ENCODE measurements around the gene SCN2A. TPM values are rescaled to one million over a fixed set of nuclear protein-coding genes. Genes with fewer than 3 reads are reported as not detected.

SCN2A gene
- total RNA-seq, 2 donors from 2014 or later = 0.15 to 0.20 TPM

DNA sequence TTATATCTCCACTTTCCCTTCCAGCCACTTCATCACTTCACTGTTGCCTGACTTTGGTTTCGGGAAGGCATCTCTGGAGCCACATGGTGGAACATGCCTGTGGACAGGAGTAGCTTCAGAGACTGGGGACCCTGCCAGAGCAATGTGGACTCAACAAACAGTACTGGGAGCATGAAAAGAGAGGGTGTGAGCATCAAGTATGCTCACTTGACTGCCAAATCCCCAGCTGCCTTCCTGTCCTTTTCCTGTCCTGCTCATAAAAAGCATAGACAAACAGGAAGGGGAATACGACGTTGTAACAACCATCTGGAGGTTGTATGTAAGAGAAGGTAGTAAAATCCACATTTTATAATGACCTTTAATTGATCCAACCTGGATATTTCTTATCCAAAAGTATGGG is 169.0 kb downstream of the SCN2A start:
- no peaks in the 10 kb centered on the region for H3K4me1 ChIP-seq (ENCODE audit: control insufficient read depth, insufficient read depth, low read length)
- Mint-ChIP-seq H3K4me3 (no peak overlapping the region), H3K27me3 (ENCODE audit: insufficient read depth) (no peaks in the 10 kb centered on the region), H3K36me3 (ENCODE audit: low read depth) (no peaks in the 10 kb centered on the region), H3K9me3 (no peaks in the 10 kb centered on the region), H3K4me1 (peaks cover 15% of the 10 kb centered on the region), H3K27ac (no peak overlapping the region)
- H3K9me3 ChIP-seq (ENCODE audit: control insufficient read depth, low read length) = no peaks in the 10 kb centered on the region
- H3K4me3 ChIP-seq (ENCODE audit: low read length) = no peak overlapping the region
- H3K27ac ChIP-seq (ENCODE audit: low read depth, low read length) = no peak overlapping the region
- 77% methylated on average over 3 of the region's 3 CpGs; no CpG with 5 or more reads in 1 of the 2 experiments for WGBS, 2 experiments (ENCODE audit: insufficient coverage in 1 of 2, insufficient read length in 1 of 2)
- no peaks in the 10 kb centered on the region for H3K36me3 ChIP-seq (ENCODE audit: control insufficient read depth, insufficient read depth, low read length)
- H3K27me3 ChIP-seq (ENCODE audit: control insufficient read depth, insufficient read depth, low read length, poor library complexity, severe bottlenecking) = no peaks in the 10 kb centered on the region
- TF ChIP-seq, protein P1, sequence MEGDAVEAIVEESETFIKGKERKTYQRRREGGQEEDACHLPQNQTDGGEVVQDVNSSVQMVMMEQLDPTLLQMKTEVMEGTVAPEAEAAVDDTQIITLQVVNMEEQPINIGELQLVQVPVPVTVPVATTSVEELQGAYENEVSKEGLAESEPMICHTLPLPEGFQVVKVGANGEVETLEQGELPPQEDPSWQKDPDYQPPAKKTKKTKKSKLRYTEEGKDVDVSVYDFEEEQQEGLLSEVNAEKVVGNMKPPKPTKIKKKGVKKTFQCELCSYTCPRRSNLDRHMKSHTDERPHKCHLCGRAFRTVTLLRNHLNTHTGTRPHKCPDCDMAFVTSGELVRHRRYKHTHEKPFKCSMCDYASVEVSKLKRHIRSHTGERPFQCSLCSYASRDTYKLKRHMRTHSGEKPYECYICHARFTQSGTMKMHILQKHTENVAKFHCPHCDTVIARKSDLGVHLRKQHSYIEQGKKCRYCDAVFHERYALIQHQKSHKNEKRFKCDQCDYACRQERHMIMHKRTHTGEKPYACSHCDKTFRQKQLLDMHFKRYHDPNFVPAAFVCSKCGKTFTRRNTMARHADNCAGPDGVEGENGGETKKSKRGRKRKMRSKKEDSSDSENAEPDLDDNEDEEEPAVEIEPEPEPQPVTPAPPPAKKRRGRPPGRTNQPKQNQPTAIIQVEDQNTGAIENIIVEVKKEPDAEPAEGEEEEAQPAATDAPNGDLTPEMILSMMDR (conservative IDR thresholded peaks at IDR 0.05) = no peak
- no peak overlapping the region for H3K9ac ChIP-seq (ENCODE audit: extremely low read depth, low read length, poor library complexity, severe bottlenecking)
- no peak for DNase-seq

DNA sequence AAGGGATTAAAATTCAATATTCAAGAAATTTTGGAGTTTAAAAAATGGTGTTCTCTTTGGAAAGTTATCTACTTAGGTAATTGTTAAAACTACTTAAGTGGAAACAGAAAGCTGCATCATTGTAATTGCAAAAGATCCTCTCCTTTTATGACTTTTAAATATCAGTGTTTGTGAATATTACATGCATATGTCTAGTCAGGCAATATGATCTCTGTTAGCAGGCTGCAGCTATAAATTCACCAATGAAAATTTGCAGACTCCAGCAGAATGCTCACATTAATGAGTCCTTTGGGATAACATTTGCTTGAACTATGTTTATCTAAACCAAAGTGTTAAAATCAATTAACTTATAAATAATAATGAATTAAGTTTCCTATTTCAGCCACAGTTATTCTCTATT is 171.1 kb downstream of the SCN2A start:
- no peaks in the 10 kb centered on the region for H3K36me3 ChIP-seq (ENCODE audit: control insufficient read depth, insufficient read depth, low read length)
- H3K4me3 ChIP-seq (ENCODE audit: low read length) = no peak overlapping the region
- peaks cover 8% of the 10 kb centered on the region for H3K4me1 Mint-ChIP-seq
- no peak for DNase-seq
- TF ChIP-seq, protein P1 (conservative IDR thresholded peaks at IDR 0.05) = no peak
- H3K27me3 Mint-ChIP-seq (ENCODE audit: insufficient read depth) = no peaks in the 10 kb centered on the region
- H3K9me3 Mint-ChIP-seq = no peaks in the 10 kb centered on the region
- no peak overlapping the region for H3K27ac ChIP-seq (ENCODE audit: low read depth, low read length)
- H3K9ac ChIP-seq (ENCODE audit: extremely low read depth, low read length, poor library complexity, severe bottlenecking) = no peak overlapping the region
- no peaks in the 10 kb centered on the region for H3K4me1 ChIP-seq (ENCODE audit: control insufficient read depth, insufficient read depth, low read length)
- no peaks in the 10 kb centered on the region for H3K36me3 Mint-ChIP-seq (ENCODE audit: low read depth)
- no peak overlapping the region for H3K4me3 Mint-ChIP-seq
- H3K27me3 ChIP-seq (ENCODE audit: control insufficient read depth, insufficient read depth, low read length, poor library complexity, severe bottlenecking) = no peaks in the 10 kb centered on the region
- H3K9me3 ChIP-seq (ENCODE audit: control insufficient read depth, low read length) = no peaks in the 10 kb centered on the region
- H3K27ac Mint-ChIP-seq = no peak overlapping the region

DNA sequence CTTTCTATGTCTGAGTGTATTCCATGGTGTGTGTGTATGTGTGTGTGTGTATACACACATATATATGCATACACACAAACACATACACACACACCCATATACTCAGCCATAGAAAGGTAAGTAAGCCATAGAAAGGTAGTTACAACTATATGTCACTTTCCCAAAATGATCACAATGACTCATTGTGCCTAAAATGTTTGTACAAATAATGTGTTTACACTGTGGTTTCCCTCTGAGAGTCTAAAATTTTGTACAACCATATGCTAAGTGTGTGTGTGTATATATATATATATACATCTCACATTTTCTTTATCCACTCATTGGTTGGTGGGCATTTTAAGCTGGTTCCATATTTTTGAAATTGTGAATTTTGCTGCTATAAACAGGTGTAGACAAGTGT is 175.0 kb downstream of the SCN2A start:
- no peak overlapping the region for H3K27ac Mint-ChIP-seq
- TF ChIP-seq, protein P1 (conservative IDR thresholded peaks at IDR 0.05) = no peak
- H3K27me3 Mint-ChIP-seq (ENCODE audit: insufficient read depth) = no peaks in the 10 kb centered on the region
- Histone ChIP-seq H3K4me1 (ENCODE audit: control insufficient read depth, insufficient read depth, low read length) (peaks cover 7% of the 10 kb centered on the region), H3K27ac (ENCODE audit: low read depth, low read length) (no peak overlapping the region), H3K27me3 (ENCODE audit: control insufficient read depth, insufficient read depth, low read length, poor library complexity, severe bottlenecking) (no peaks in the 10 kb centered on the region), H3K9ac (ENCODE audit: extremely low read depth, low read length, poor library complexity, severe bottlenecking) (no peak overlapping the region), H3K9me3 (ENCODE audit: control insufficient read depth, low read length) (peaks cover 8% of the 10 kb centered on the region), H3K4me3 (ENCODE audit: low read length) (no peak overlapping the region), H3K36me3 (ENCODE audit: control insufficient read depth, insufficient read depth, low read length) (no peaks in the 10 kb centered on the region)
- peaks cover 2% of the 10 kb centered on the region for H3K4me1 Mint-ChIP-seq
- H3K36me3 Mint-ChIP-seq (ENCODE audit: low read depth) = no peaks in the 10 kb centered on the region
- H3K9me3 Mint-ChIP-seq = peaks cover 4% of the 10 kb centered on the region
- no peak overlapping the region for H3K4me3 Mint-ChIP-seq
- no peak for DNase-seq

Data from endodermal cell (in vitro differentiated cells).